ENCODE measurements around the gene PRKCA. TPM values are rescaled to one million over a fixed set of nuclear protein-coding genes. Genes with fewer than 3 reads are reported as not detected.

The PRKCA gene
- total and polyA plus RNA-seq, 2 of the 13 experiments (the other 11 are each of a cell fraction or from before 2014, with no cell fraction given), result 18.5 to 21.5 TPM

- TF ChIP-seq ZNF777 (CRISPR knock-in tag; IDR thresholded peaks at IDR 0.05) (no peak), MLXIP (CRISPR knock-in tag; IDR thresholded peaks at IDR 0.05; ENCODE audit: borderline replicate concordance) (no peak), GABPA (IDR thresholded peaks at IDR 0.05; ENCODE audit: low read depth, low read length) (no peak), GABPA (CRISPR knock-in tag; IDR thresholded peaks at IDR 0.05; ENCODE audit: low read depth) (0 out of 2 replicates have a peak, but pooled peaks have one; percentile 20), ASH2L (IDR thresholded peaks at IDR 0.05; ENCODE audit: insufficient read length, low read depth, low read length) (no peak)
Observed at GRCh38 chr17:66416207-66416940, 114.0 kb downstream of the PRKCA start (continued).

- WGBS (ENCODE audit: low lambda C conversion rate), result 73% methylated on average over 2 of the region's 2 CpGs
- ATAC-seq (no peak), DNase-seq (ENCODE audit: low spot score) (peak; percentile 59), FAIRE-seq (peak; percentile 42)
- Histone ChIP-seq H3K9me3 (ENCODE audit: low read length) (no peaks in the 10 kb centered on the region), H3K27ac (ENCODE audit: extremely low read length, insufficient read depth, low read length) (peak overlapping the region; percentile 50), H3K4me3 (replicated peaks in 1 of 3; ENCODE audit: insufficient read depth in 1 of 3, low read depth in 2 of 3, low read length in 3 of 3) (no peak overlapping the region), H3K27me3 (ENCODE audit: control insufficient read depth in 1 of 2, insufficient read depth in 2 of 2, low read length in 2 of 2) (no peaks in the 10 kb centered on the region), H3K36me3 (replicated peaks in 1 of 2; ENCODE audit: control insufficient read depth in 1 of 2, insufficient read depth in 2 of 2, low read length in 2 of 2) (no peaks in the 10 kb centered on the region), H4K20me1 (ENCODE audit: insufficient read depth, low read length) (no peaks in the 10 kb centered on the region), H3K9ac (ENCODE audit: insufficient read depth, low read depth, low read length) (no peak overlapping the region), H3K4me1 (ENCODE audit: insufficient read depth, low read length) (peaks cover 84% of the 10 kb centered on the region), H2AFZ (ENCODE audit: low read length) (no peak overlapping the region), H3K4me2 (ENCODE audit: low read depth, low read length) (peak overlapping the region; percentile 26), H3K79me2 (ENCODE audit: insufficient read depth, low read length) (peaks cover 57% of the 10 kb centered on the region)
- BruUV-seq (replicated peaks), result no TSS peak
- ChIA-PET CTCF (ENCODE audit: low intra/inter-chr PET ratio, low total read pairs) (no interaction called here), POLR2A (no interaction called here)
- intact Hi-C loops (cut with micrococcal nuclease; ENCODE audit: unreplicated experiment), result loop anchor here (5.0 kb wide), 1 partner anchor 190 kb away; the partner anchor contains the start of gene APOH
- in situ Hi-C loops (cut with HindIII; ENCODE audit: extremely low pct_ligation_motif_present, low pct_unique_long_range_greater_than_20kb), result loop anchor here (10.0 kb wide), 1 partner anchor 113 kb away; the partner anchor contains the start of gene PRKCA
- TF ChIP-seq ZNF180 (CRISPR knock-in tag; IDR thresholded peaks at IDR 0.05; ENCODE audit: borderline replicate concordance, low read depth) (no peak), ZUFSP (CRISPR knock-in tag; IDR thresholded peaks at IDR 0.05; ENCODE audit: borderline replicate concordance) (no peak), JUNB (CRISPR knock-in tag; IDR thresholded peaks at IDR 0.05; ENCODE audit: borderline replicate concordance) (no peak), NFYC (CRISPR knock-in tag; IDR thresholded peaks at IDR 0.05) (no peak), XRCC5 (optimal IDR thresholded peaks at IDR 0.05; ENCODE audit: low read length) (peak; percentile 50), ZFP1 (CRISPR knock-in tag; IDR thresholded peaks at IDR 0.05) (no peak), POLR2AphosphoS2 (IDR thresholded peaks at IDR 0.05; ENCODE audit: low read depth, low read length) (no peak), POLR2A (IDR thresholded peaks at IDR 0.05; ENCODE audit: insufficient read depth in 1 of 2, low read depth in 2 of 2, low read length in 2 of 2) (no peak), FLYWCH1 (CRISPR knock-in tag; IDR thresholded peaks at IDR 0.05) (no peak), PHF21A (CRISPR knock-in tag; IDR thresholded peaks at IDR 0.05) (peak; percentile 31; the same call in 1 of the 2 replicates), NCOR1 (IDR thresholded peaks at IDR 0.05; ENCODE audit: borderline replicate concordance, low read length) (0 out of 2 replicates have a peak, but pooled peaks have one; percentile 36)
- TF ChIP-seq, protein P1, sequence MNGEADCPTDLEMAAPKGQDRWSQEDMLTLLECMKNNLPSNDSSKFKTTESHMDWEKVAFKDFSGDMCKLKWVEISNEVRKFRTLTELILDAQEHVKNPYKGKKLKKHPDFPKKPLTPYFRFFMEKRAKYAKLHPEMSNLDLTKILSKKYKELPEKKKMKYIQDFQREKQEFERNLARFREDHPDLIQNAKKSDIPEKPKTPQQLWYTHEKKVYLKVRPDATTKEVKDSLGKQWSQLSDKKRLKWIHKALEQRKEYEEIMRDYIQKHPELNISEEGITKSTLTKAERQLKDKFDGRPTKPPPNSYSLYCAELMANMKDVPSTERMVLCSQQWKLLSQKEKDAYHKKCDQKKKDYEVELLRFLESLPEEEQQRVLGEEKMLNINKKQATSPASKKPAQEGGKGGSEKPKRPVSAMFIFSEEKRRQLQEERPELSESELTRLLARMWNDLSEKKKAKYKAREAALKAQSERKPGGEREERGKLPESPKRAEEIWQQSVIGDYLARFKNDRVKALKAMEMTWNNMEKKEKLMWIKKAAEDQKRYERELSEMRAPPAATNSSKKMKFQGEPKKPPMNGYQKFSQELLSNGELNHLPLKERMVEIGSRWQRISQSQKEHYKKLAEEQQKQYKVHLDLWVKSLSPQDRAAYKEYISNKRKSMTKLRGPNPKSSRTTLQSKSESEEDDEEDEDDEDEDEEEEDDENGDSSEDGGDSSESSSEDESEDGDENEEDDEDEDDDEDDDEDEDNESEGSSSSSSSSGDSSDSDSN (CRISPR knock-in tag; IDR thresholded peaks at IDR 0.05), result no peak
Observed at GRCh38 chr17:66417300-66417719, 114.9 kb downstream of the PRKCA start.

All from HepG2 (cell line).